HG03558 (cell line): Measurements from ENCODE around the gene SPRED1.

ENCODE experiments used
- ATAC-seq: cut with Tn5 transposase; IDR thresholded peaks from one replicate; pipeline ENCODE4 v1.9.1; 2021; ENCODE audit warnings: moderate number of reproducible peaks; ENCODE audit not compliant: unreplicated experiment; ENCODE audit errors: extremely low read depth

Gene SPRED1

GRCh38 chr15:38332711-38333110, 80.1 kb downstream of the SPRED1 start:
- no peak for ATAC-seq

- ATAC-seq: no peak
Observed at GRCh38 chr15:38335116-38335515, 82.5 kb downstream of the SPRED1 start.

- no peak for ATAC-seq
Observed at GRCh38 chr15:38344351-38344750, 91.7 kb downstream of the SPRED1 start.

GRCh38 chr15:38349251-38349650, 96.6 kb downstream of the SPRED1 start:
- ATAC-seq: no peak

GRCh38 chr15:38351466-38351865, 98.8 kb downstream of the SPRED1 start:
- ATAC-seq: no peak

- no peak for ATAC-seq
Observed at GRCh38 chr15:38354315-38354929, 101.8 kb downstream of the SPRED1 start.

- no peak for ATAC-seq
Observed at GRCh38 chr15:38362355-38362754, 109.7 kb downstream of the SPRED1 start.

- no peak for ATAC-seq
Observed at GRCh38 chr15:38367476-38367875, 114.8 kb downstream of the SPRED1 start.

GRCh38 chr15:38369936-38370478, 117.4 kb downstream of the SPRED1 start:
- no peak for ATAC-seq

GRCh38 chr15:38373016-38373415, 120.4 kb downstream of the SPRED1 start:
- ATAC-seq: no peak

GRCh38 chr15:38374029-38374428, 121.4 kb downstream of the SPRED1 start:
- ATAC-seq: no peak

GRCh38 chr15:38374556-38374955, 121.9 kb downstream of the SPRED1 start:
- no peak for ATAC-seq

GRCh38 chr15:38376081-38376480, 123.4 kb downstream of the SPRED1 start:
- no peak for ATAC-seq

- no peak for ATAC-seq
Observed at GRCh38 chr15:38377636-38378035, 125.0 kb downstream of the SPRED1 start.

GRCh38 chr15:38378161-38378560, 125.5 kb downstream of the SPRED1 start:
- no peak for ATAC-seq

GRCh38 chr15:38389924-38390542, 137.4 kb downstream of the SPRED1 start:
- peak; percentile 63 for ATAC-seq

GRCh38 chr15:38391191-38391590, 138.6 kb downstream of the SPRED1 start:
- ATAC-seq: no peak

GRCh38 chr15:38398134-38398533, 145.5 kb downstream of the SPRED1 start:
- ATAC-seq: no peak

GRCh38 chr15:38401106-38401505, 148.5 kb downstream of the SPRED1 start:
- no peak for ATAC-seq

- ATAC-seq: no peak
Observed at GRCh38 chr15:38401701-38402100, 149.1 kb downstream of the SPRED1 start.

GRCh38 chr15:38406436-38406835, 153.8 kb downstream of the SPRED1 start:
- no peak for ATAC-seq
